ENCODE data around the gene IQCE.

- no peak for TF ChIP-seq CTCF (IDR thresholded peaks at IDR 0.05)
- TF ChIP-seq POLR2A (IDR thresholded peaks at IDR 0.05), result no peak
- no peak for TF ChIP-seq POLR2AphosphoS5 (IDR thresholded peaks at IDR 0.05)
Observed at GRCh38 chr7:2655870-2656614, 97.3 kb downstream of the IQCE start.

All from upper lobe of left lung (tissue), 4 donors.